ENCODE measurements around the gene HERC6.

DNA sequence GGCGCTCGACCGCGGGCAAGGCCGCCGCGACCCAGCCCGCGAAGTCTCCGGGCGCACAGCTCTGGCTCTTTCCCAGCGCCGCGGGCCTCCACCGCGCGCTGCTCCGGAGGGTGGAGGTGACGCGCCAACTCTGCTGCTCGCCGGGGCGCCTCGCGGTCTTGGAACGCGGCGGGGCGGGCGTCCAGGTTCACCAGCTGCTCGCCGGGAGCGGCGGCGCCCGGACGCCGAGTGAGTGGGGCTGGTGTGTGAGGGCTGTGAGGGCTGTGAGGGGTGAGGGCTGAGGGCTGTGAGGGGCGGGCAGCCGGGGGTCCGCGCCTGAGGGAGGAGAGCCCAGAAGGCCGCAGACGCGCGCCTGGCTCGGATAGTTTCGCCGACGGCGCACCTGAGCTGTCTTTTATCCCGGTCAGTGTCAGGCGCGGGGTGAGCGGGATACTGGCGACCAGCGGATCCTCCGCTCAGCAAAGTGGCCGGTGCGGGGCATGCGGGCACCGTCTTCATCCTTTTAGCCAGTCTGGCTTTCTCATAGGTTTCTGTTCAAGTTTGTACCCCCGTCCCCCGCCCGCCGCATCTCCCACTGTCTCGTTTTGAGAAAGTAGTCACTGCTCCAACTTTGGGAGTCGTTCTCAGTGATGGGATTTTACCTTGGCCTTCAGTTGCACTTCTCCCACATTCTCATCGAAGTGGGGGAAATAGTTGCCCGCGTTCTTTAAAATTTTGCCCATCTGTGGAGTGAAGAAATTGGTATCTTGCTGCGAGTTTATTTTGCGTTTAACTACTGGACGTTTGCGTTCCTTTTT lies 78.9 kb downstream of the HERC6 start:
- no peak for TF ChIP-seq CTCF (conservative IDR thresholded peaks at IDR 0.05)
- no peak for TF ChIP-seq ZFX (IDR thresholded peaks at IDR 0.05)

All from C4-2B (cell line).